SK-N-SH treated with all-trans-retinoic acid at 6 μM for 48 hours (cell line): ENCODE data around the gene ASPN.

Experiments used
- ESRRG ChIP-seq: fragments of 250-450 bp; sonication (Bioruptor Pico); IDR thresholded peaks from 2 replicates; pipeline ENCODE4 v1.6.1; 2021; ENCODE audit warnings: mild to moderate bottlenecking
- SNAI2 ChIP-seq: fragments of 250-450 bp; sonication (Bioruptor Pico); IDR thresholded peaks from 2 replicates; pipeline ENCODE4 v1.5.0; 2020; ENCODE audit warnings: mild to moderate bottlenecking, moderate library complexity
- ZNF565 ChIP-seq: fragments of 450-650 bp; formaldehyde crosslinking; conservative IDR thresholded peaks from 2 replicates; pipeline ENCODE4 v1.5.0; 2020; ENCODE audit warnings: low read depth, mild to moderate bottlenecking, moderate library complexity

DNA sequence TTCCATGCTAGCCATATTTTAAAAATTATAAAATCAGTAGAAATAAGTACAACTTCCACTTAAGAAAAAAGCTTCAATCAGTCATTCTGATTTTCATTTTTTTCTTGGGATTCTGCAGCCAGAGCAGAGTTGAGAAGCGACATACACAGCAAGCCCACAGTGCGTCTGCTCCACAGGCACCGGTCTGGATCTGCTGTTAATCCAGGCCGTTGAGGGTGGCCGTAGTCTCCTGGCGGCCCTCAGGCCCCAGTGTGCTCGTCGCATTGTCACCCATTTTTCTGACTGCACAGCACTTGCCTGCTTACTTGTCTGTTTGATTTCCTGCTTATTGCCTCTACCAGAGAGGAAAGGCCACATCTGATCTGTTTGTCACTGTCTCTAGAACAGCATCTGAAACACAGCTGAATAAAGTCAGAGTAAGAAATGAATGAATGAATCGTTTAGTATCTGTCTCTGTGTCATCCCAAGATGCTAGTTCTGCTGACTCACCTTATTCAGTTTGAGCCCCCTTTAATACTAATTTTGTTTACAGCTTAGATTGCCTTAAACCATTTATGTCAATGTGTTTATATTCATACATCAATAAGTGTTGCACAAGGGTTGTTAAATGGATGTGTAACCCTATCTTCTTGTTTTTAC lies 11.6 kb upstream of the ASPN start:
- no peak for TF ChIP-seq SNAI2 (CRISPR knock-in tag)
- no peak for TF ChIP-seq ESRRG (CRISPR knock-in tag)
- no peak for TF ChIP-seq ZNF565 (CRISPR knock-in tag)
